ENCODE data around the gene OAF. TPM values are rescaled to one million over a fixed set of nuclear protein-coding genes. Genes with fewer than 3 reads are reported as not detected.

The OAF gene
- total and polyA plus RNA-seq, 2 experiments from 2014 or later = 1.1 to 3.0 TPM

DNA sequence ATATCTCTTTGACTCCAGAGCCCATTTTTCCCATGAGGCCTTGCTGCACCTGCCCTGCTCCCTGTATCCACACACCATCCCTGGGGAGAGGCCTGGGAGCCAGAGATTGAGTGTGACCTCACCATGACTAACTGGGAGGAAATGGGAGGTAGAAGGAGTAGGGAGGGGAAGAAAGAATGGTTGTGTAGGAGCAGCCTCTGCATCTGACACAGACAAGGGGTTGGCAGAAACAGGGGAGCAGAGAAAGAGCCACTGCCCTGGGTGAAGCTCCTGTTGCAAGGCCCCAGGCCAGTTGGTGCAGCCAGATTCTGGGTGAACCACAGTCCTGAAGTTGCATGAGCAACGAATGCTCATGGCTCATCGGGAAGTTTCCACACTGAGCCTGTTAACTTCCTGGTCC lies 61.5 kb downstream of the OAF start (continued):
- TF ChIP-seq, protein P1, sequence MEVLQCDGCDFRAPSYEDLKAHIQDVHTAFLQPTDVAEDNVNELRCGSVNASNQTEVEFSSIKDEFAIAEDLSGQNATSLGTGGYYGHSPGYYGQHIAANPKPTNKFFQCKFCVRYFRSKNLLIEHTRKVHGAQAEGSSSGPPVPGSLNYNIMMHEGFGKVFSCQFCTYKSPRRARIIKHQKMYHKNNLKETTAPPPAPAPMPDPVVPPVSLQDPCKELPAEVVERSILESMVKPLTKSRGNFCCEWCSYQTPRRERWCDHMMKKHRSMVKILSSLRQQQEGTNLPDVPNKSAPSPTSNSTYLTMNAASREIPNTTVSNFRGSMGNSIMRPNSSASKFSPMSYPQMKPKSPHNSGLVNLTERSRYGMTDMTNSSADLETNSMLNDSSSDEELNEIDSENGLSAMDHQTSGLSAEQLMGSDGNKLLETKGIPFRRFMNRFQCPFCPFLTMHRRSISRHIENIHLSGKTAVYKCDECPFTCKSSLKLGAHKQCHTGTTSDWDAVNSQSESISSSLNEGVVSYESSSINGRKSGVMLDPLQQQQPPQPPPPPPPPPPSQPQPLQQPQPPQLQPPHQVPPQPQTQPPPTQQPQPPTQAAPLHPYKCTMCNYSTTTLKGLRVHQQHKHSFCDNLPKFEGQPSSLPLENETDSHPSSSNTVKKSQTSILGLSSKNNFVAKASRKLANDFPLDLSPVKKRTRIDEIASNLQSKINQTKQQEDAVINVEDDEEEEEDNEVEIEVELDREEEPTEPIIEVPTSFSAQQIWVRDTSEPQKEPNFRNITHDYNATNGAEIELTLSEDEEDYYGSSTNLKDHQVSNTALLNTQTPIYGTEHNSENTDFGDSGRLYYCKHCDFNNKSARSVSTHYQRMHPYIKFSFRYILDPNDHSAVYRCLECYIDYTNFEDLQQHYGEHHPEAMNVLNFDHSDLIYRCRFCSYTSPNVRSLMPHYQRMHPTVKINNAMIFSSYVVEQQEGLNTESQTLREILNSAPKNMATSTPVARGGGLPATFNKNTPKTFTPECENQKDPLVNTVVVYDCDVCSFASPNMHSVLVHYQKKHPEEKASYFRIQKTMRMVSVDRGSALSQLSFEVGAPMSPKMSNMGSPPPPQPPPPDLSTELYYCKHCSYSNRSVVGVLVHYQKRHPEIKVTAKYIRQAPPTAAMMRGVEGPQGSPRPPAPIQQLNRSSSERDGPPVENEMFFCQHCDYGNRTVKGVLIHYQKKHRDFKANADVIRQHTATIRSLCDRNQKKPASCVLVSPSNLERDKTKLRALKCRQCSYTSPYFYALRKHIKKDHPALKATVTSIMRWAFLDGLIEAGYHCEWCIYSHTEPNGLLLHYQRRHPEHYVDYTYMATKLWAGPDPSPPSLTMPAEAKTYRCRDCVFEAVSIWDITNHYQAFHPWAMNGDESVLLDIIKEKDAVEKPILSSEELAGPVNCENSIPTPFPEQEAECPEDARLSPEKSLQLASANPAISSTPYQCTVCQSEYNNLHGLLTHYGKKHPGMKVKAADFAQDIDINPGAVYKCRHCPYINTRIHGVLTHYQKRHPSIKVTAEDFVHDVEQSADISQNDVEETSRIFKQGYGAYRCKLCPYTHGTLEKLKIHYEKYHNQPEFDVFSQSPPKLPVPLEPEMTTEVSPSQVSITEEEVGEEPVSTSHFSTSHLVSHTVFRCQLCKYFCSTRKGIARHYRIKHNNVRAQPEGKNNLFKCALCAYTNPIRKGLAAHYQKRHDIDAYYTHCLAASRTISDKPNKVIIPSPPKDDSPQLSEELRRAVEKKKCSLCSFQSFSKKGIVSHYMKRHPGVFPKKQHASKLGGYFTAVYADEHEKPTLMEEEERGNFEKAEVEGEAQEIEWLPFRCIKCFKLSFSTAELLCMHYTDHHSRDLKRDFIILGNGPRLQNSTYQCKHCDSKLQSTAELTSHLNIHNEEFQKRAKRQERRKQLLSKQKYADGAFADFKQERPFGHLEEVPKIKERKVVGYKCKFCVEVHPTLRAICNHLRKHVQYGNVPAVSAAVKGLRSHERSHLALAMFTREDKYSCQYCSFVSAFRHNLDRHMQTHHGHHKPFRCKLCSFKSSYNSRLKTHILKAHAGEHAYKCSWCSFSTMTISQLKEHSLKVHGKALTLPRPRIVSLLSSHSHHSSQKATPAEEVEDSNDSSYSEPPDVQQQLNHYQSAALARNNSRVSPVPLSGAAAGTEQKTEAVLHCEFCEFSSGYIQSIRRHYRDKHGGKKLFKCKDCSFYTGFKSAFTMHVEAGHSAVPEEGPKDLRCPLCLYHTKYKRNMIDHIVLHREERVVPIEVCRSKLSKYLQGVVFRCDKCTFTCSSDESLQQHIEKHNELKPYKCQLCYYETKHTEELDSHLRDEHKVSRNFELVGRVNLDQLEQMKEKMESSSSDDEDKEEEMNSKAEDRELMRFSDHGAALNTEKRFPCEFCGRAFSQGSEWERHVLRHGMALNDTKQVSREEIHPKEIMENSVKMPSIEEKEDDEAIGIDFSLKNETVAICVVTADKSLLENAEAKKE (CRISPR knock-in tag; IDR thresholded peaks at IDR 0.05) = no peak
- TF ChIP-seq, protein P2, sequence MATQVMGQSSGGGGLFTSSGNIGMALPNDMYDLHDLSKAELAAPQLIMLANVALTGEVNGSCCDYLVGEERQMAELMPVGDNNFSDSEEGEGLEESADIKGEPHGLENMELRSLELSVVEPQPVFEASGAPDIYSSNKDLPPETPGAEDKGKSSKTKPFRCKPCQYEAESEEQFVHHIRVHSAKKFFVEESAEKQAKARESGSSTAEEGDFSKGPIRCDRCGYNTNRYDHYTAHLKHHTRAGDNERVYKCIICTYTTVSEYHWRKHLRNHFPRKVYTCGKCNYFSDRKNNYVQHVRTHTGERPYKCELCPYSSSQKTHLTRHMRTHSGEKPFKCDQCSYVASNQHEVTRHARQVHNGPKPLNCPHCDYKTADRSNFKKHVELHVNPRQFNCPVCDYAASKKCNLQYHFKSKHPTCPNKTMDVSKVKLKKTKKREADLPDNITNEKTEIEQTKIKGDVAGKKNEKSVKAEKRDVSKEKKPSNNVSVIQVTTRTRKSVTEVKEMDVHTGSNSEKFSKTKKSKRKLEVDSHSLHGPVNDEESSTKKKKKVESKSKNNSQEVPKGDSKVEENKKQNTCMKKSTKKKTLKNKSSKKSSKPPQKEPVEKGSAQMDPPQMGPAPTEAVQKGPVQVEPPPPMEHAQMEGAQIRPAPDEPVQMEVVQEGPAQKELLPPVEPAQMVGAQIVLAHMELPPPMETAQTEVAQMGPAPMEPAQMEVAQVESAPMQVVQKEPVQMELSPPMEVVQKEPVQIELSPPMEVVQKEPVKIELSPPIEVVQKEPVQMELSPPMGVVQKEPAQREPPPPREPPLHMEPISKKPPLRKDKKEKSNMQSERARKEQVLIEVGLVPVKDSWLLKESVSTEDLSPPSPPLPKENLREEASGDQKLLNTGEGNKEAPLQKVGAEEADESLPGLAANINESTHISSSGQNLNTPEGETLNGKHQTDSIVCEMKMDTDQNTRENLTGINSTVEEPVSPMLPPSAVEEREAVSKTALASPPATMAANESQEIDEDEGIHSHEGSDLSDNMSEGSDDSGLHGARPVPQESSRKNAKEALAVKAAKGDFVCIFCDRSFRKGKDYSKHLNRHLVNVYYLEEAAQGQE (IDR thresholded peaks at IDR 0.05; ENCODE audit: unreplicated experiment) = no peak
- no peak for TF ChIP-seq EZH2phosphoT487 (IDR thresholded peaks at IDR 0.05; ENCODE audit: unreplicated experiment)
- TF ChIP-seq POLR2AphosphoS5 (IDR thresholded peaks at IDR 0.05; ENCODE audit: low read depth) = no peak
- no peak for TF ChIP-seq JUNB (IDR thresholded peaks at IDR 0.05; ENCODE audit: unreplicated experiment)
- TF ChIP-seq EZH2 (IDR thresholded peaks at IDR 0.05; ENCODE audit: low read depth, unreplicated experiment) = no peak
- no peak for TF ChIP-seq CREB1 (CRISPR knock-in tag; IDR thresholded peaks at IDR 0.05; ENCODE audit: low read depth)
- TF ChIP-seq STAT1 (IDR thresholded peaks at IDR 0.05; ENCODE audit: unreplicated experiment) = no peak
- no peak for TF ChIP-seq NANOG (IDR thresholded peaks at IDR 0.05; ENCODE audit: borderline replicate concordance)

Measured in GM23338 (cell line).